GM23338 (cell line): ENCODE results near the gene G3BP1. TPM values are rescaled to one million over a fixed set of nuclear protein-coding genes. Genes with fewer than 3 reads are reported as not detected.

Experiments
- ATAC-seq: fragments of 200-7000 bp; cut with Tn5 transposase; 3 replicates; pipeline ENCODE4 v1.9.1; 2020
- DNase-seq: peaks from one replicate; pipeline ENCODE4 v3.0.0-alpha.2; 2015; ENCODE audit warnings: low spot score
- H2AFZ ChIP-seq: fragments of 200-600 bp; sonication (generic); 2 replicates; pipeline ENCODE4 v1.8.0; 2016; ENCODE audit warnings: antibody characterized with exemption, mild to moderate bottlenecking, moderate library complexity
- H3F3A ChIP-seq: fragments of 200-600 bp; sonication (generic); replicated peaks from 2 replicates; pipeline ENCODE4 v1.8.0; 2017; ENCODE audit warnings: antibody characterized with exemption, mixed run types, low read depth
- H3K27ac ChIP-seq: fragments of 200-600 bp; sonication (generic); 2 replicates; pipeline ENCODE4 v1.6.1; 2016; ENCODE audit warnings: low read depth
- H3K27me3 ChIP-seq: fragments of 200-600 bp; sonication (generic); 2 replicates; pipeline ENCODE4 v1.8.0; 2016; ENCODE audit warnings: mild to moderate bottlenecking, mixed run types, moderate library complexity; ENCODE audit not compliant: insufficient read depth
- H3K36me3 ChIP-seq: fragments of 200-600 bp; sonication (generic); 2 replicates; pipeline ENCODE4 v1.8.0; 2016; ENCODE audit warnings: mild to moderate bottlenecking; ENCODE audit not compliant: insufficient read depth
- H3K4me1 ChIP-seq: fragments of 200-600 bp; sonication (generic); 2 replicates; pipeline ENCODE4 v1.8.0; 2016; ENCODE audit warnings: mild to moderate bottlenecking, moderate library complexity; ENCODE audit not compliant: insufficient read depth
- H3K4me2 ChIP-seq: fragments of 200-600 bp; sonication (generic); 2 replicates; pipeline ENCODE4 v1.7.1; 2017; ENCODE audit warnings: mixed run types
- H3K4me3 ChIP-seq: fragments of 200-600 bp; sonication (generic); 2 replicates; pipeline ENCODE4 v1.6.1; 2016; ENCODE audit warnings: mixed run types
- H3K79me2 ChIP-seq: fragments of 200-600 bp; sonication (generic); replicated peaks from 2 replicates; pipeline ENCODE4 v1.8.0; 2017; ENCODE audit warnings: mild to moderate bottlenecking; ENCODE audit not compliant: insufficient read depth
- H3K9me2 ChIP-seq: fragments of 200-600 bp; sonication (generic); 2 replicates; pipeline ENCODE4 v1.8.0; 2017; ENCODE audit not compliant: insufficient read depth
- H4K20me1 ChIP-seq: fragments of 200-600 bp; sonication (generic); replicated peaks from 2 replicates; pipeline ENCODE4 v1.8.0; 2017; ENCODE audit warnings: mild to moderate bottlenecking; ENCODE audit not compliant: insufficient read depth
- H3K27ac Mint-ChIP-seq: 2 replicates; pipeline ENCODE4 v1.8.0; 2020; ENCODE audit warnings: inconsistent platforms, mild to moderate bottlenecking, moderate library complexity, mixed read lengths
- H3K27me3 Mint-ChIP-seq: 3 replicates; pipeline ENCODE4 v1.8.0; 2022; ENCODE audit warnings: low read depth, mild to moderate bottlenecking, moderate library complexity, mixed read lengths, inconsistent platforms; ENCODE audit not compliant: insufficient read depth, poor library complexity
- H3K36me3 Mint-ChIP-seq: 3 replicates; pipeline ENCODE4 v1.8.0; 2021; ENCODE audit warnings: low read depth, mild to moderate bottlenecking, inconsistent platforms, moderate library complexity, mixed read lengths
- H3K4me1 Mint-ChIP-seq: 3 replicates; pipeline ENCODE4 v1.8.0; 2020; ENCODE audit warnings: mild to moderate bottlenecking, inconsistent platforms, mixed read lengths
- H3K4me3 Mint-ChIP-seq: 3 replicates; pipeline ENCODE4 v1.8.0; 2021; ENCODE audit warnings: moderate library complexity, mild to moderate bottlenecking, inconsistent platforms, mixed read lengths
- H3K9me3 Mint-ChIP-seq: 3 replicates; pipeline ENCODE4 v1.8.0; 2020; ENCODE audit warnings: moderate library complexity, mild to moderate bottlenecking, inconsistent platforms, mixed read lengths
- CREB1 ChIP-seq: fragments of 250-450 bp; sonication (Bioruptor Pico); IDR thresholded peaks from 2 replicates; pipeline ENCODE4 v1.5.0; 2020; ENCODE audit warnings: low read depth, mild to moderate bottlenecking, moderate library complexity
- ETS1 ChIP-seq: IDR thresholded peaks from 2 replicates; pipeline ENCODE4 v1.6.1; 2016; ENCODE audit warnings: antibody characterized with exemption
- EZH2phosphoT487 ChIP-seq: fragments of 200-600 bp; sonication (generic); IDR thresholded peaks from one replicate; pipeline ENCODE4 v1.8.1; 2018; ENCODE audit warnings: antibody characterized with exemption; ENCODE audit not compliant: unreplicated experiment
- REST ChIP-seq: IDR thresholded peaks from one replicate; pipeline ENCODE4 v1.6.1; 2018; ENCODE audit warnings: antibody characterized with exemption; ENCODE audit not compliant: unreplicated experiment
- ZNF114 ChIP-seq: fragments of 250-450 bp; sonication (Bioruptor Pico); IDR thresholded peaks from 2 replicates; pipeline ENCODE4 v1.5.0; 2020; ENCODE audit warnings: mild to moderate bottlenecking, moderate library complexity
- ZNF331 ChIP-seq: fragments of 250-450 bp; sonication (Bioruptor Pico); IDR thresholded peaks from 2 replicates; pipeline ENCODE4 v1.5.0; 2020; ENCODE audit warnings: low read depth, mild to moderate bottlenecking, moderate library complexity
- ZNF462 ChIP-seq: fragments of 250-450 bp; sonication (Bioruptor Pico); IDR thresholded peaks from 2 replicates; pipeline ENCODE4 v1.5.0; 2020; ENCODE audit warnings: mild to moderate bottlenecking, moderate library complexity
- polyA plus RNA-seq: library from polyadenylated mRNA; unstranded; fragments of >200 nt; fragmentation: Nextera tagmentation; extraction: Ambion mirVana; gene quantifications from 2 replicates; pipeline ENCODE4 v1.2.1, GENCODE V29; 2016
- total RNA-seq: library from RNA; depleted of rRNA; stranded (reverse); fragments of >200 nt; shearing (Covaris generic); gene quantifications from 2 replicates; pipeline ENCODE4 v1.2.3, GENCODE V29; 2014

Gene G3BP1
- total and polyA plus RNA-seq, 2 experiments from 2014 or later: 183 to 323 TPM

GRCh38 chr5:151734064-151734408, 37.7 kb upstream of the G3BP1 start:
- Histone ChIP-seq H3K27ac (no peak overlapping the region), H3F3A (peaks cover 3% of the 10 kb centered on the region; the same call in 1 of the 2 replicates), H3K79me2 (no peaks in the 10 kb centered on the region), H3K4me3 (no peak overlapping the region), H3K4me1 (0 out of 2 replicates have a peak, but pooled peaks cover 6% of the 10 kb centered on the region), H3K9me2 (no peaks in the 10 kb centered on the region), H4K20me1 (no peaks in the 10 kb centered on the region), H2AFZ (no peak overlapping the region), H3K27me3 (no peaks in the 10 kb centered on the region), H3K36me3 (peaks cover 6% of the 10 kb centered on the region; the same call in 1 of the 2 replicates), H3K4me2 (no peak overlapping the region)
- peaks cover 18% of the 10 kb centered on the region for H3K36me3 Mint-ChIP-seq
- no peak overlapping the region for H3K27ac Mint-ChIP-seq
- peaks cover 12% of the 10 kb centered on the region for H3K27me3 Mint-ChIP-seq
- peaks cover 24% of the 10 kb centered on the region for H3K9me3 Mint-ChIP-seq
- ATAC-seq (no peak), DNase-seq (no peak)
- TF ChIP-seq REST: no peak
- no peak for TF ChIP-seq ZNF114 (CRISPR knock-in tag)
- no peak for TF ChIP-seq ZNF331
- no peak for TF ChIP-seq CREB1 (CRISPR knock-in tag)
- no peak for TF ChIP-seq EZH2phosphoT487
- TF ChIP-seq ETS1: no peak
- no peak overlapping the region for H3K4me3 Mint-ChIP-seq
- H3K4me1 Mint-ChIP-seq: peaks cover 9% of the 10 kb centered on the region

- no peak for ATAC-seq
- Histone ChIP-seq H3K27me3 (no peaks in the 10 kb centered on the region), H2AFZ (no peak overlapping the region), H3K4me2 (no peak overlapping the region), H3F3A (no peaks in the 10 kb centered on the region), H3K4me1 (peaks cover 15% of the 10 kb centered on the region), H3K27ac (no peak overlapping the region), H4K20me1 (no peaks in the 10 kb centered on the region), H3K9me2 (no peaks in the 10 kb centered on the region), H3K79me2 (no peaks in the 10 kb centered on the region), H3K36me3 (no peaks in the 10 kb centered on the region), H3K4me3 (no peak overlapping the region)
- H3K36me3 Mint-ChIP-seq: peaks cover 5% of the 10 kb centered on the region; the same call in 2 of the 3 replicates
- H3K9me3 Mint-ChIP-seq: peaks cover 10% of the 10 kb centered on the region; the same call in 2 of the 3 replicates
- no peak overlapping the region for H3K4me3 Mint-ChIP-seq
- H3K27ac Mint-ChIP-seq: no peak overlapping the region
- H3K27me3 Mint-ChIP-seq: peaks cover 15% of the 10 kb centered on the region
- peaks cover 23% of the 10 kb centered on the region for H3K4me1 Mint-ChIP-seq
- DNase-seq: no peak
- TF ChIP-seq ZNF462 (CRISPR knock-in tag) (no peak), EZH2phosphoT487 (no peak), REST (no peak)
Measured at GRCh38 chr5:151735646-151736045, 36.1 kb upstream of the G3BP1 start.
